HepG2 (cell line): ENCODE measurements around the gene CCDC117. TPM values are rescaled to one million over a fixed set of nuclear protein-coding genes. Genes with fewer than 3 reads are reported as not detected.

Experiments
- ADNP ChIP-seq: sonication (generic); formaldehyde crosslinking; IDR thresholded peaks from 2 replicates; pipeline ENCODE4 v1.4.0; 2020; ENCODE audit warnings: missing genetic modification reagents
- FOXK1 ChIP-seq: sonication (generic); formaldehyde crosslinking; IDR thresholded peaks from 2 replicates; pipeline ENCODE4 v1.4.0; 2020; ENCODE audit warnings: low read depth, missing genetic modification reagents, borderline replicate concordance
- FOXK2 ChIP-seq: fragments of 450-650 bp; IDR thresholded peaks from 2 replicates; pipeline ENCODE4 v1.6.1; 2016
- ISL2 ChIP-seq: sonication (generic); formaldehyde crosslinking; IDR thresholded peaks from 2 replicates; pipeline ENCODE4 v1.5.0; 2020; ENCODE audit warnings: missing genetic modification reagents
- KLF6 ChIP-seq: IDR thresholded peaks from 2 replicates; pipeline ENCODE4 v1.8.0; 2016; ENCODE audit warnings: missing biosample characterization, missing genetic modification reagents
- MAFF ChIP-seq: IDR thresholded peaks from 2 replicates; pipeline ENCODE4 v1.6.1; 2011; ENCODE audit warnings: low read depth, low read length, improper control_type of control experiment
- MED1 ChIP-seq: sonication (generic); formaldehyde crosslinking; IDR thresholded peaks from 2 replicates; pipeline ENCODE4 v1.4.0; 2020; ENCODE audit warnings: missing genetic modification reagents
- MIER3 ChIP-seq: IDR thresholded peaks from 2 replicates; pipeline ENCODE4 v1.6.1; 2016; ENCODE audit warnings: missing compliant biosample characterization, borderline replicate concordance
- NFKBIZ ChIP-seq: IDR thresholded peaks from 2 replicates; pipeline ENCODE4 v1.6.1; 2018; ENCODE audit warnings: missing genetic modification reagents, missing compliant biosample characterization
- NFYC ChIP-seq: IDR thresholded peaks from 2 replicates; pipeline ENCODE4 v1.6.1; 2016; ENCODE audit warnings: missing genetic modification reagents, missing compliant biosample characterization
- NKX3-1 ChIP-seq: sonication (generic); formaldehyde crosslinking; IDR thresholded peaks from 2 replicates; pipeline ENCODE4 v1.5.0; 2020; ENCODE audit warnings: missing genetic modification reagents
- PHF21A ChIP-seq: sonication (generic); formaldehyde crosslinking; IDR thresholded peaks from 2 replicates; pipeline ENCODE4 v1.5.0; 2020; ENCODE audit warnings: mild to moderate bottlenecking, missing genetic modification reagents
- RAD51 ChIP-seq: fragments of 450-650 bp; IDR thresholded peaks from 2 replicates; pipeline ENCODE4 v1.6.1; 2016; ENCODE audit warnings: borderline replicate concordance
- RELA ChIP-seq: sonication (generic); formaldehyde crosslinking; IDR thresholded peaks from 2 replicates; pipeline ENCODE4 v1.4.0; 2020; ENCODE audit warnings: missing genetic modification reagents
- RORA ChIP-seq: sonication (generic); formaldehyde crosslinking; IDR thresholded peaks from 2 replicates; pipeline ENCODE4 v1.5.0; 2020; ENCODE audit warnings: mild to moderate bottlenecking, missing genetic modification reagents, moderate library complexity
- STAG1 ChIP-seq: sonication (generic); formaldehyde crosslinking; IDR thresholded peaks from 2 replicates; pipeline ENCODE4 v1.4.0; 2020; ENCODE audit warnings: missing genetic modification reagents
- TGIF2 ChIP-seq: IDR thresholded peaks from 2 replicates; pipeline ENCODE4 v1.6.1; 2016; ENCODE audit warnings: control low read depth, missing compliant biosample characterization
- XBP1 ChIP-seq: sonication (generic); formaldehyde crosslinking; IDR thresholded peaks from 2 replicates; pipeline ENCODE4 v1.5.0; 2020; ENCODE audit warnings: missing genetic modification reagents
- ZNF331 ChIP-seq: sonication (generic); formaldehyde crosslinking; IDR thresholded peaks from 2 replicates; pipeline ENCODE4 v1.4.0; 2020; ENCODE audit warnings: missing genetic modification reagents
- ZNF335 ChIP-seq: sonication (generic); formaldehyde crosslinking; IDR thresholded peaks from 2 replicates; pipeline ENCODE4 v1.4.0; 2020; ENCODE audit warnings: missing genetic modification reagents
- ZNF773 ChIP-seq: sonication (generic); formaldehyde crosslinking; IDR thresholded peaks from 2 replicates; pipeline ENCODE4 v1.4.0; 2020; ENCODE audit warnings: missing genetic modification reagents, borderline replicate concordance
- ZNF800 ChIP-seq: sonication (generic); formaldehyde crosslinking; IDR thresholded peaks from 2 replicates; pipeline ENCODE4 v1.4.0; 2020; ENCODE audit warnings: missing genetic modification reagents
- polyA plus RNA-seq, 8 experiments: library from polyadenylated mRNA; depleted of rRNA in 3 of 8; stranded (reverse) in 7 of 8; unstranded in 1 of 8; fragments of >200 nt; fragmentation: Illumina TruSeq in 4 of 8; extraction: Trizol in 4 of 8; gene quantifications; 2 replicates each; pipeline versions ENCODE4 v1.2.1 to v1.2.3, GENCODE V29; 2011 to 2016; ENCODE audit warnings: low read depth in 4 of 8, missing spikeins in 1 of 8, mixed read lengths in 1 of 8; ENCODE audit not compliant: insufficient read depth in 1 of 8
- total RNA-seq, 5 experiments: library from RNA; depleted of rRNA; stranded (reverse); fragments of >200 nt; fragmentation: Illumina TruSeq; extraction: Trizol; gene quantifications; 2 replicates each; pipeline ENCODE4 v1.2.3, GENCODE V29; 2016; ENCODE audit warnings: low read depth in 1 of 5
- TF ChIP-seq, protein P1 (sequence below): sonication (generic); formaldehyde crosslinking; IDR thresholded peaks from 2 replicates; pipeline ENCODE4 v1.5.0; 2020; ENCODE audit warnings: mild to moderate bottlenecking, missing genetic modification reagents, moderate library complexity
- TF ChIP-seq, protein P2 (sequence below): IDR thresholded peaks from 2 replicates; pipeline ENCODE4 v1.6.1; 2016; ENCODE audit warnings: missing compliant biosample characterization, missing genetic modification reagents, borderline replicate concordance
- TF ChIP-seq, protein P3 (sequence below): conservative IDR thresholded peaks from 2 replicates; pipeline ENCODE4 v1.6.1; 2018; ENCODE audit warnings: missing genetic modification reagents

The CCDC117 gene
- total and polyA plus RNA-seq, 2 of the 13 experiments (the other 11 are each of a cell fraction or from before 2014, with no cell fraction given) = 12.6 to 34.2 TPM

DNA sequence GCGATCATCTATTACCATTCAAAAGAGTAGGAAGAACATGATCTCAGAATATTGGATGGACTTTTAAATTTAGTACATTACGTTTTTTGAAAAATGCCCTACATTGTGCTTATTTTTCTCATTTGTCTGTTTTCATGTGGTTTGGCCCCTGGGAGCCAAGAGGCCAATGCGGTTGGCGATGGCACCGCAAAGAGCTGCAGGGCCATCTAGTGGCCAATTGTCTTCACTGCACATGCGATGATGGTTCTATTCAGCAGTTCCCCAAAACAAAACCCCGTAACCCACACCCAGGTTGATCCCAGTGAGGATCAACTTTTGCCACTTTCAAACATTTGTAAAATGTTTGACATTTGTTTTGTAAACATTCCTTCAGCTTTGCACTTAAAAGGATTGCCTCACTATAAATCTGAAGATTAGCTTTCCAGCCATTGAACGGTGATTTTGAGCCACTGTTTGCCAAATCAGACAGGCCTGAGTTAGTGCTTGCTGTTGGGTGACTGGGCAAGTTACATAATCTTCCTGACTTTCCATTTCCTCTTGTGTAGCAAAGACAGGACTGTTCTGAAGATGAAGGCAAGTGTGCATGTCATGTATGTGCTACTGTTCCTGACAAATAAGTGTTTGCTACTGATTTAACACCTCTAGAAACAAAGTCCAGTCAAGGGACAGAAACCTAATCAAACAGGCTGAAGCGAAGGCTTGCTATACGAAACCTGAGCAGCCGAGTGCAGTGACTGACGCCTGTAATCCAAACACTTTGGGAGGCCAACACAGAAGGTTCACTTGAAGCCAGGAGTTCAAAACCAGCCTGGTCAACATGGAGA lies 57.1 kb downstream of the CCDC117 start (continued):
- TF ChIP-seq ISL2 (CRISPR knock-in tag) (peak; percentile 36; the same call in 1 of the 2 replicates), MED1 (peak; percentile 85), ZNF773 (CRISPR knock-in tag) (no peak), TGIF2 (CRISPR knock-in tag) (peak; percentile 50; the same call in 1 of the 2 replicates), FOXK2 (no peak), MAFF (0 out of 2 replicates have a peak, but pooled peaks have one; percentile 20), XBP1 (CRISPR knock-in tag) (no peak), RAD51 (no peak), ZNF800 (0 out of 2 replicates have a peak, but pooled peaks have one; percentile 65), ZNF335 (CRISPR knock-in tag) (0 out of 2 replicates have a peak, but pooled peaks have one; percentile 39), MIER3 (CRISPR knock-in tag) (0 out of 2 replicates have a peak, but pooled peaks have one; percentile 73), RELA (CRISPR knock-in tag) (no peak), ADNP (CRISPR knock-in tag) (peak; percentile 63), NFYC (CRISPR knock-in tag) (peak; percentile 13; the same call in 1 of the 2 replicates), ZNF331 (CRISPR knock-in tag) (peak; percentile 19), RORA (CRISPR knock-in tag) (no peak), NFKBIZ (CRISPR knock-in tag) (peak; percentile 66), NKX3-1 (CRISPR knock-in tag) (no peak), FOXK1 (CRISPR knock-in tag) (peak; percentile 52; the same call in 1 of the 2 replicates), PHF21A (peak; percentile 71), STAG1 (CRISPR knock-in tag) (peak; percentile 99), KLF6 (CRISPR knock-in tag) (peak; percentile 73; the same call in 1 of the 2 replicates)
- TF ChIP-seq, protein P1, sequence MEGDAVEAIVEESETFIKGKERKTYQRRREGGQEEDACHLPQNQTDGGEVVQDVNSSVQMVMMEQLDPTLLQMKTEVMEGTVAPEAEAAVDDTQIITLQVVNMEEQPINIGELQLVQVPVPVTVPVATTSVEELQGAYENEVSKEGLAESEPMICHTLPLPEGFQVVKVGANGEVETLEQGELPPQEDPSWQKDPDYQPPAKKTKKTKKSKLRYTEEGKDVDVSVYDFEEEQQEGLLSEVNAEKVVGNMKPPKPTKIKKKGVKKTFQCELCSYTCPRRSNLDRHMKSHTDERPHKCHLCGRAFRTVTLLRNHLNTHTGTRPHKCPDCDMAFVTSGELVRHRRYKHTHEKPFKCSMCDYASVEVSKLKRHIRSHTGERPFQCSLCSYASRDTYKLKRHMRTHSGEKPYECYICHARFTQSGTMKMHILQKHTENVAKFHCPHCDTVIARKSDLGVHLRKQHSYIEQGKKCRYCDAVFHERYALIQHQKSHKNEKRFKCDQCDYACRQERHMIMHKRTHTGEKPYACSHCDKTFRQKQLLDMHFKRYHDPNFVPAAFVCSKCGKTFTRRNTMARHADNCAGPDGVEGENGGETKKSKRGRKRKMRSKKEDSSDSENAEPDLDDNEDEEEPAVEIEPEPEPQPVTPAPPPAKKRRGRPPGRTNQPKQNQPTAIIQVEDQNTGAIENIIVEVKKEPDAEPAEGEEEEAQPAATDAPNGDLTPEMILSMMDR (CRISPR knock-in tag) = peak; percentile 95
- TF ChIP-seq, protein P2, sequence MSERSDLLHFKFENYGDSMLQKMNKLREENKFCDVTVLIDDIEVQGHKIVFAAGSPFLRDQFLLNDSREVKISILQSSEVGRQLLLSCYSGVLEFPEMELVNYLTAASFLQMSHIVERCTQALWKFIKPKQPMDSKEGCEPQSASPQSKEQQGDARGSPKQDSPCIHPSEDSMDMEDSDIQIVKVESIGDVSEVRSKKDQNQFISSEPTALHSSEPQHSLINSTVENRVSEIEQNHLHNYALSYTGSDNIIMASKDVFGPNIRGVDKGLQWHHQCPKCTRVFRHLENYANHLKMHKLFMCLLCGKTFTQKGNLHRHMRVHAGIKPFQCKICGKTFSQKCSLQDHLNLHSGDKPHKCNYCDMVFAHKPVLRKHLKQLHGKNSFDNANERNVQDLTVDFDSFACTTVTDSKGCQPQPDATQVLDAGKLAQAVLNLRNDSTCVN (CRISPR knock-in tag) = 0 out of 2 replicates have a peak, but pooled peaks have one; percentile 42
- TF ChIP-seq, protein P3, sequence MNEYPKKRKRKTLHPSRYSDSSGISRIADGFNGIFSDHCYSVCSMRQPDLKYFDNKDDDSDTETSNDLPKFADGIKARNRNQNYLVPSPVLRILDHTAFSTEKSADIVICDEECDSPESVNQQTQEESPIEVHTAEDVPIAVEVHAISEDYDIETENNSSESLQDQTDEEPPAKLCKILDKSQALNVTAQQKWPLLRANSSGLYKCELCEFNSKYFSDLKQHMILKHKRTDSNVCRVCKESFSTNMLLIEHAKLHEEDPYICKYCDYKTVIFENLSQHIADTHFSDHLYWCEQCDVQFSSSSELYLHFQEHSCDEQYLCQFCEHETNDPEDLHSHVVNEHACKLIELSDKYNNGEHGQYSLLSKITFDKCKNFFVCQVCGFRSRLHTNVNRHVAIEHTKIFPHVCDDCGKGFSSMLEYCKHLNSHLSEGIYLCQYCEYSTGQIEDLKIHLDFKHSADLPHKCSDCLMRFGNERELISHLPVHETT (CRISPR knock-in tag) = 0 out of 2 replicates have a peak, but pooled peaks have one; percentile 47
